Kasumi-1 (cell line): ENCODE results near the gene NRXN3.

Experiments
- DNase-seq, 2 experiments: peaks; one replicate each; lab custom pipeline; 2025; lab: John Stamatoyannopoulos, UW

NRXN3 gene

GRCh38 chr14:78173346-78174035 is 3.3 kb downstream of the NRXN3 start:
- no peak for DNase-seq

DNA sequence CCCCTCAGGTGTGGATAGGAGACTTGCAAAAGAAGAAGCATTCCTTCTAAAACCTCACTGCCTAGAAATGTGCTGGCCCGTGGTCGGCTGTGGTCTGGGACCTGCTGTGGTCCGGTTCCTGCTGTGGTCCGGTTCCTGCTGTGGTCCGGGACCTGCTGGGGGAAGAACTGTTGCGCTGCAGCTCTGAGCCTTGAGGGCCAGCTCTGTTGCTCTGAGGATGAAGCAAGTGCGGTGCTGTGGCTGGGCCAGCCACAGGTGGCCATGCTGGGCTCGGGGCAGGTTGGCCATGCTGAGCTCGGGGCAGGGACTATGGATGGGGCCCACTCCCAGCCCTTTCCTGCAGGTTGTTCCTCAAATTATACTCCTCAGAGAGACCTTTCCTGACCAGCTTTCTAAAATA is 5.2 kb downstream of the NRXN3 start:
- no peak for DNase-seq

DNA sequence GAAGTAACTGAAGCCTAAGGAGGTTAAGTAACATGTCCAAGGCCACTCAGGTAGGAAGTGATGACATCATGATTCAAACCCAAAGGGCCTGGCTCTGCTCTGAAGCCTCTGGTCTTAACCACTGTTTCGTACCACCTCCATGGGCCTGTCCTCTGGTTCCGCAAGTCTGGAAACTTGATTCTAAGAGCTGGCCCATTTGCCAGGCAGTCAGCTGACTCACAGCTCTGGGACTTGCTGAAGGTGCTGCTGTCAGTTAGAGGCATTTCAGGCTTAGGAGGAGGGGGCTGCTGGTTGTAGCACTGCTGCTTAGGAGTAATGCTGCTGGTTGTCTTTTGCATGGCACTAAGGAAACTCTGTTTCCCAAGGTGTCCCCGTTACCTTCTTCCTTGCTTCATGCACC is 7.9 kb downstream of the NRXN3 start:
- DNase-seq = no peak

- DNase-seq = no peak
These were observed 8.8 kb downstream of the NRXN3 start for GRCh38 chr14:78178971-78179370.

GRCh38 chr14:78181270-78181669 is 11.1 kb downstream of the NRXN3 start:
- no peak for DNase-seq

DNA sequence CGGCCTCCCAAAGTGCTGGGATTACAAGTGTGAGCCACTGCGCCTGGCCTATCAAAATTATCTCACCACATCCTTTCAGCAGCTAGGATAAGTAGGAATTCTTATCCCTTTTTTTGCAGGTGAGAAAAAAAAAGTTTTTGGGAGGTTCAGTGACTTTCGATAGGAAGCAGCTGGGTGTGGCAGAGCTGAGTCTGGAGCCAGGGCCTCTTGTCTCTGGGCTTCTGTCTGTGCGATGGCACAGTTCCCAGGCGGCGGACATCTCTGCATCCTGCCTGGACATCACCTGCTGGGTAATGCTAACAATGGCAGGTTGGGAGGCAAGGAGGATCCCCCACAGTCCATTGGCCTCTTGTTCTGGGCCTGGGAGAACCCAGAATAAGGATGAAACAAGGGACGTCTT is 12.5 kb downstream of the NRXN3 start:
- no peak for DNase-seq

DNA sequence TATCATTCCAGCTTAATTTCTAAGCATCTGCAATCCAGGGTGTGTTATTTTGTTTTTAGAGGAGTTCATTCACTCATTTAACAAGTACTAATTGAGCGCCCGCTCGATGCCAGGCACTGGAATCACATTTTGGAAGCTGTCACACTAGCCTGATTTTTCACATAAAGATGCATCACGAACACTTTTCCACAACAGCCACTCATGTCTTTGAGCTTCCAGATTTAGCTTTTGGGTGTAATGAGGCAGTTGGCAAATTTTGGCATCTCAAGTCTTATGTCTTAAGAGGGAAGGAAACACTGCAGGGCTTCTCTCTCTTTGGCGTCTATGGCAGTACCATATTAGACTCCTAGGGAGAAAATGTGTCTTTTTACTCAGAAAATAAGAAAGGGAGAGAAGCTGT is 14.0 kb downstream of the NRXN3 start:
- DNase-seq = no peak

- DNase-seq = no peak
These were observed 16.1 kb downstream of the NRXN3 start for GRCh38 chr14:78186277-78186676.

- no peak for DNase-seq
These were observed 18.7 kb downstream of the NRXN3 start for GRCh38 chr14:78188882-78189281.

DNA sequence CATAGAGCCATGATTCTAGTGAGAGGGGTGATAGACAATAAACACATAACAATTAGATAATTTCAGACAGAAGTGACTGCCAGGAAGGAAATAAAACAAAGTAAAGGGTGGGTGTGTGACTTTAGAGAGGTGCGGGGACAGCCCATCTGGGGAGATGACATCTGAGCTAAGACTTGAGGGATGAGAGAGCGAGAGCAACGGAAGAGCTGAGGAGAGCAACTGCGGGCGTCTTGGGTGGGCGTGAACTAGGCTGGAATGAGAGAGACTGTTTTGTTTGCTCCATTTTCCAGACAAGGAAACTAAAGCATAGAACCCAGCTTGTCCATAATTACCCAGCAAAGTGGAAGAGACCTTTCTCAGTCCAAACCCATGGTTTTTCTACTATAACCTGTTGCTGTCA is 25.3 kb downstream of the NRXN3 start:
- DNase-seq = no peak

- peak in 1 of 2 experiments; percentile 3 for DNase-seq
These were observed 26.1 kb downstream of the NRXN3 start for GRCh38 chr14:78196323-78196722.

DNA sequence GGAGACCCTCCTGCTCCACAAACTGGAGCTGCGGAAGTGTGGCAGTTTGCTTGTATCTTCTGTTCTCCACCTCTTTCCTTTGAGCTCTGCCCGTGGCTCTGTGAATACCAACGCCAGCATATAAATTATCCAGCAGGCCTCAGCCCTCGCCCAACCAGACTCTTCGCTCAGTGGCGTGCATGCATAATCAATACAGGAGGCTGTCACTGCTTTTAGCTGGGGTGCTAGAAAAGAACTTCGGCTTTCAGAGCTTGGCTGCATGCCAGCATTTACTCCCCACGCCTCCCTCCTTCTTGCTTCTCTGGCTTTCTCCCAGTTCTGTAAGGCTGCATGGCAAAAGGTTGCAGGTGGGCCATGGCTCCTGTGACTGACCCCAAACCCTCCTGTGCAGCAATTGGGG is 26.9 kb downstream of the NRXN3 start:
- DNase-seq = no peak

DNA sequence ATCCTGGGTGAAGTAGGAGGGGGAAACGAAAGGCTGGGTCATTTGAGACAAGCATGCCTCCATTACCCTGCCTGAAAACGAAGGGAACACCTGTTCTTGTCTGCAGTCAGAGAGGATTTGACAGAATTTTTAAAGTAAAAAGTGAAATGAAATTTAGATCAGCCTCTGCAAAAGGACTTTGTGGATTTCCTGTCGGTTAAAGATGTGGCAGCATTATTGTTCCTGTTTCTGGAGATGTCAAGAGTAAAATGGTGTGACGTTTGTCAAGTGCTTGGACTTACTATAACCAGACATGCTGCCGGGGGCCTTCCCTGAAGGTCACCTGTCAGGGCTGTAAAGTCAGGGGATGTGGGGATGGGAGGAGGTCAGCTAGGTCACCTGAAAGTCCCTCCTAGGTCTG is 32.0 kb downstream of the NRXN3 start:
- DNase-seq = peak; percentile 82 to 88

DNA sequence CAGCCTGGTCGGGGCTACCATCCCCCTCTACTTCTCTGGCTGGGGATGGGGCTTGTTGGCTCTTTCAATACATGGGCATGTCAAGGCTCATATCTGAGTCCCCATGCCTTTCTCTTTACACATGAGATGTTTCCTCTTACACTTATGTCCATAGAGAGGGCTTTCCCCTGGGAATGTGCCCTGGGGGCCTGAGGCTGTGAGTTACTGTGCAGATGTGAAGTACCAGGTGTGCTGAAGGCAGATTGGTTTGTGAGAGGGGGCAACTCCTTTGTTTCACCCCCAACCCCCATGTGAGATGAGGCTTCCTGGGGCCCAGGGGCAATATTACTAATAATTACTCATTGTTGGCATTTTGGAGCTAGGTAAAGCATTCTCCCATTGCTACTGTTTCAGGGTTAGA is 32.8 kb downstream of the NRXN3 start:
- no peak for DNase-seq

- no peak for DNase-seq
These were observed 37.2 kb downstream of the NRXN3 start for GRCh38 chr14:78207414-78207813.

DNA sequence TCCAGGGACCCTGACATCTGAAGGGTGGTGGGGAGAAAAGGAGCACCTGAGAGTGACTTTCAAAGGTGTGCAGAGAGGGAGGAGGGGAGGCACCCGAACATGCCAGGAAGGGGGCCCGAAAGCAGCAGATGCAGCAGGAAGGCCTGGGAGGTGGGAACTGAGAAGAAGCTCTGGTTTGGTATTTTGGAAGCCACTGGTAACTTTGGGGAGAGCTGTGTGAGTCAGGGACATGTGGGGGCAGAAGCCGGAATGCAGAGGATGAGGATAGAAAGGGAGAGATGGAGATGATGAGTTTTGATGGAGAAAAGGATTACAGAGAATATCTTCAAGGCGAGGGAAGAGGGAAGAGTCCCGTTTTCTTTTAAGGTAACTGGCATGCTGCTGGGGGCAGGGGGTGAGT is 50.1 kb downstream of the NRXN3 start:
- no peak for DNase-seq

DNA sequence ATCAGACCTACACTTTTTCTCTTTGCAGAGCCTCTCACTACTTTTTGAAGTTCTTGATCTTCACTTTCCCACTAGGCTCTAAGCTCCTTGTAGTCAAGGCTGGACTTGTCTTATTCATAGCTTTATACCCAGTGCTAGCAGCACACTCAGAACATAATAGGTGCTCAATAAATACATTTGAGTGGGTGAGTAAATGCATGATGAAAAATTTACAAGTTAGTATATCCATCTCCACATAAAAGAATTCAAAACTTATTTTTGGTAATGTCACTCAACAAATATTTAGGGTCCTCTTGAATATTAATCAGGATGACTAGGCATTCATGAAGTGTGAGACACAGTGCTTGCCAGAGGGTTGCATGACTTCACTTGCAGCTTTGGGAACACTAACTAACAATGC is 52.6 kb downstream of the NRXN3 start:
- DNase-seq = no peak

DNA sequence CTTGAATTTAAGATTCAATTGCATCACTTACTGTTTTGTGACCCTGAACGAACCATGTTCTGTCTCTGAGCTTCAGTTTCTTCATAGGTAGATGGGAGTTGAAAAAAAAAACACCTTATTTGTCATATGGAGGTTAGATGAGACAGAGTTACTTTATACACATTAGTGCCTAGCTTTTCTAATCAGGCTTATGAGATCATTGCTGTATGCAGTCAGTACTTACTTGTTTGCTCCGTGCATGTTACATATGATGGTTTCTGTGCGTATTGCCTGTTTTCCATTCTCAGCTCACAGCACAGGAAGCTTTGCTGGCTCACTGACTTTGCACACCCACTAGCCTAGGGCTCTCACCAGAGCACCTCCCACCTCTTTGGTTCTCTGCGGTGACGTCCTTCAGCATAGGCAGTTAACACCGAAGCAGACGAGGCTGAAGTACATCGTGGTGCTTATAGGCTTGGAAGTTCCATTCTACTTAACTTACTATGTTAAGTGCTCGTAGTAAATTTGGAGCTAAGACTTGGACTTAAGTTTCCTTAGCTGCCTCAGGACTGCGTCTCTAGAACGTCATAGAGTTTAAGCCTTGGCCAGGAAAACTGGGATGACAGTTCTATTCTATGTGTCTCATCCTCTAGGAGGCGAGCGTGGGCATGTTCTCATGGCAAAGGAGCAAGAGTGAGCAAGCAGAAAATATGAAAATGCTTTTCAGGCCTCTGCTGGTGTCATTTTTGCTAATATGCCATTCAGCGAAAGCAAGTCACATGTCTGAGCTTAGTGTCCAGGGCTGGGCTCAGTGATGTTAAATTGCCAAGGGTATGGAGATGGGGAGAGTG is 57.3 kb downstream of the NRXN3 start:
- DNase-seq = no peak

GRCh38 chr14:78228702-78229327 is 58.6 kb downstream of the NRXN3 start:
- no peak for DNase-seq

GRCh38 chr14:78232231-78233000 is 62.2 kb downstream of the NRXN3 start:
- no peak for DNase-seq

DNA sequence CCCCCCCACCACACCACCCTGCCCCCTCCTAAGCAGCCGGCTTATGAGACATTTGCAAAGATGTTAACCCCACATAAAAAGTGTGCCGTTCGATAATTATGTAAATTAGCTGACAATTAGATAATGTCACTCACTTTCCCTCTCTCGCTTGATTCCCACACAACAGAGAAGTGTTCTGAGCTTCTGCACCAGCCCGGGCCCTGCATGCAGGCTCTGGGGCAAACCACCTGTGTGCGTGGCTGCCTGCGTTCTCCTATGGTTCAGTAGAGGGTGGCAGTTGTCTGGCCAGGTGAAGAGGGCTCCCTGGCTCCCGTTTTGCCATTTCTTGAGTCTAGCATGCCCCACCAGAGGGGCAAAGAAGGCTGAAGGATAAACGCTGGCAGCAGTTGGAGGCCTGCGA is 68.0 kb downstream of the NRXN3 start:
- no peak for DNase-seq

DNA sequence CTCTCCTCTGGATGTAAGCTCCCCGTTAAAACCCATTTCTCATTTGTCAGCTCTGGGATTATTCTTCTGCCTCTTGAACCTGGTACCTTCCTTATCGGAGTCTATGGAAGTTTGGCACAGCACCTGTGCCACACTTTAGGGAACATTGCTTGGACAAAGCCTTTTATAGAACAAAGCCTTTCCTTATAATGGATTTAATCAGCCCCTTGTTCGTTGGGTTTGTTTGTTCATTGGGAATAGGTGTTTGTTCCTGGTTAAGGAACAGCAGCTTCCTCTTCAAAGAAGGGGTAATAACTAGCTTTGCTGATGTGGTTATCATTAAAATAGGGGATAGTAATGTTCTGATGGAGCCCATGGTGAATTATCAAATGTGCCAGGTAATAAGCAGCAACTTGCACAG is 70.4 kb downstream of the NRXN3 start:
- no peak for DNase-seq
